ENCODE results near the gene PHF2. TPM values are rescaled to one million over a fixed set of nuclear protein-coding genes. Genes with fewer than 3 reads are reported as not detected.

Gene PHF2
- total RNA-seq, 1 experiment from 2014 or later, result 11.6 TPM

GRCh38 chr9:93713716-93714115 is 137.3 kb downstream of the PHF2 start:
- no peaks in the 10 kb centered on the region for H3K36me3 Mint-ChIP-seq
- POLR2A ChIA-PET, result no interaction called here

GRCh38 chr9:93721417-93721965 is 145.1 kb downstream of the PHF2 start:
- H3K9me3 Mint-ChIP-seq, result peaks cover 26% of the 10 kb centered on the region
- CTCF ChIA-PET, result interaction anchor here (2.4 kb wide), 1 partner anchor 39 kb away, joined by 7 read pairs; no protein-coding TSS in a partner anchor
- H3K27ac Mint-ChIP-seq, result no peak overlapping the region
- ATAC-seq (no peak), DNase-seq (ENCODE audit: low spot score) (no peak)
- no peaks in the 10 kb centered on the region for H3K4me1 Mint-ChIP-seq
- H3K27me3 Mint-ChIP-seq (ENCODE audit: low read depth), result no peaks in the 10 kb centered on the region
- POLR2A ChIA-PET, result no interaction called here
- H3K36me3 Mint-ChIP-seq, result no peaks in the 10 kb centered on the region
- no peak overlapping the region for H3K4me3 Mint-ChIP-seq
- TF ChIP-seq E2F4 (CRISPR knock-in tag; IDR thresholded peaks at IDR 0.05; ENCODE audit: borderline replicate concordance, low read depth), result no peak
- no peak for TF ChIP-seq ARID4B (CRISPR knock-in tag; IDR thresholded peaks at IDR 0.05; ENCODE audit: borderline replicate concordance)
- no peak for TF ChIP-seq USF1 (CRISPR knock-in tag; IDR thresholded peaks at IDR 0.05)
- no peak for TF ChIP-seq SOX15 (CRISPR knock-in tag; IDR thresholded peaks at IDR 0.05)
- TF ChIP-seq ZNF416 (CRISPR knock-in tag; IDR thresholded peaks at IDR 0.05), result no peak
- TF ChIP-seq FOXP1 (CRISPR knock-in tag; IDR thresholded peaks at IDR 0.05; ENCODE audit: borderline replicate concordance), result no peak
- TF ChIP-seq NFE2L1 (CRISPR knock-in tag; IDR thresholded peaks at IDR 0.05), result no peak
- TF ChIP-seq ZNF512 (CRISPR knock-in tag; IDR thresholded peaks at IDR 0.05; ENCODE audit: borderline replicate concordance), result no peak
- no peak for TF ChIP-seq NFATC4 (CRISPR knock-in tag; IDR thresholded peaks at IDR 0.05)

More at GRCh38 chr9:93713716-93714115, 137.3 kb downstream of the PHF2 start:
- Mint-ChIP-seq H3K27ac (no peak overlapping the region), H3K9me3 (peaks cover 5% of the 10 kb centered on the region; the same call in 1 of the 2 replicates), H3K4me3 (no peak overlapping the region), H3K27me3 (ENCODE audit: low read depth) (no peaks in the 10 kb centered on the region), H3K4me1 (no peaks in the 10 kb centered on the region)
- TF ChIP-seq ZNF219 (CRISPR knock-in tag; IDR thresholded peaks at IDR 0.05; ENCODE audit: borderline replicate concordance) (no peak), FOXJ3 (CRISPR knock-in tag; IDR thresholded peaks at IDR 0.05; ENCODE audit: borderline replicate concordance) (no peak), NFE2L1 (CRISPR knock-in tag; IDR thresholded peaks at IDR 0.05) (no peak), ZMAT4 (CRISPR knock-in tag; IDR thresholded peaks at IDR 0.05) (no peak), PREB (CRISPR knock-in tag; IDR thresholded peaks at IDR 0.05; ENCODE audit: borderline replicate concordance) (no peak), NR2C2 (CRISPR knock-in tag; IDR thresholded peaks at IDR 0.05) (no peak), HMGXB4 (CRISPR knock-in tag; IDR thresholded peaks at IDR 0.05) (no peak), ZSCAN18 (CRISPR knock-in tag; IDR thresholded peaks at IDR 0.05) (no peak), MXD4 (CRISPR knock-in tag; IDR thresholded peaks at IDR 0.05; ENCODE audit: borderline replicate concordance) (no peak), ELF4 (CRISPR knock-in tag; IDR thresholded peaks at IDR 0.05; ENCODE audit: low read depth) (no peak), GTF2I (CRISPR knock-in tag; conservative IDR thresholded peaks at IDR 0.05) (no peak)
- CTCF ChIA-PET, result no interaction called here
- DNase-seq (ENCODE audit: low spot score) (no peak), ATAC-seq (no peak)
